Skeletal muscle tissue (tissue), 4 donors: ENCODE data around the gene SLC25A22. TPM values are rescaled to one million over a fixed set of nuclear protein-coding genes. Genes with fewer than 3 reads are reported as not detected.

Experiments used
- H3K27ac ChIP-seq: one replicate; pipeline ENCODE4 v1.7.0; 2013; ENCODE audit warnings: mild to moderate bottlenecking, low read depth, low read length, inconsistent platforms
- H3K27me3 ChIP-seq, 3 donors: one replicate each; pipeline ENCODE4 v1.7.0; 2013; ENCODE audit warnings: low read length in 3 of 3; ENCODE audit not compliant: control insufficient read depth in 3 of 3, insufficient read depth in 3 of 3
- H3K36me3 ChIP-seq, 3 donors: one replicate each; pipeline ENCODE4 v1.7.0; 2013; ENCODE audit warnings: low read length in 3 of 3; ENCODE audit not compliant: control insufficient read depth in 3 of 3, insufficient read depth in 3 of 3
- H3K4me1 ChIP-seq, 3 donors: one replicate each; pipeline ENCODE4 v1.7.0; 2013; ENCODE audit warnings: low read length in 3 of 3, mild to moderate bottlenecking in 3 of 3; ENCODE audit not compliant: control insufficient read depth in 3 of 3, insufficient read depth in 3 of 3
- H3K4me3 ChIP-seq, 3 donors: one replicate each; pipeline ENCODE4 v1.7.0; 2013; ENCODE audit warnings: low read length in 3 of 3
- H3K9ac ChIP-seq, 3 donors: one replicate each; pipeline ENCODE4 v1.7.0; 2013; ENCODE audit warnings: low read length in 3 of 3, mild to moderate bottlenecking in 3 of 3, moderate library complexity in 2 of 3, low read depth in 1 of 3
- H3K9me3 ChIP-seq, 3 donors: one replicate each; pipeline ENCODE4 v1.7.0; 2013; ENCODE audit warnings: low read length in 3 of 3; ENCODE audit not compliant: control insufficient read depth in 3 of 3
- total RNA-seq: library from RNA; depleted of rRNA; stranded (reverse); fragments of >200 nt; gene quantifications from one replicate; pipeline ENCODE4 v1.2.3, GENCODE V29; 2014
- donor health status: Osteomylitis.

SLC25A22 gene
- 2.6 TPM for total RNA-seq

DNA sequence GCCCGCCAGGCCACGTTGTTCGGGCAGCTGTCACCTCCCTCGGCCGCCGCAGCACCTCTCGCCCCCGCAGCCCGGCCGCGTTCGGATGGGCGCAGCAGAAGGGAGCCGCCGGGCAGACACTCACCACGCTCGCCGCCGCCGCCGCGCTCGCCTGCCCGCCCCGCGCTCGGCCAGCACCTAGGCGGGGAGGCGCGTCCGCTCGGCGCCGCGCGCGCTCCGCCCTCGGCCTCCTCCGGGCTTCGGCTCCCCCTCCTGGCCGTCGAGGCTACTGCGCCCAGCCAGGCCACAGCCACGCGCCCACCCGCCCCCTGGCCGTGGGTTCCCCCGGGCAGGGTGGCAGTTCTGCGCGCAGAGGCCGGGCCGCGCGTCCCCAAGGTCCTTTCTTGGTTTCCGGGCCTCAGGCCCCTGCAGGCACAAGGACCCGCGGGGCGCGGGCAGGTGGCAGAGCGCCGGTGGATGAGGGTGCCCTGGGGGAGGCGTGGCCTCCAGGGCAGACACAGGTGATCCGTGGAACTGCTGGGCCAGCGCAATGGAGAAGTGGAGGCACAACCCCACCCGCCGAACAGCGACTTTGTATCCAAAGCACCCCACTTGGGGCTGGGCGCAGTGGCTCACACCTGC lies at the start of gene SLC25A22:
TSS of gene SLC25A22 (minus strand) at position 189 of the 621 bp plus-strand sequence. CDS start 3,275 bp downstream, outside the sequence.
- Histone ChIP-seq H3K4me1 (peaks cover 22 to 48% (median 33%) of the 10 kb centered on the region in 3 donors), H3K27ac (peak within 1 kb of the TSS; percentile 54), H3K9me3 (no peaks in the 10 kb centered on the region), H3K36me3 (peaks cover 9 to 36% (median 17%) of the 10 kb centered on the region in 3 donors), H3K4me3 (peak within 1 kb of the TSS; percentile 52 to 77 (median 59)), H3K9ac (peak within 1 kb of the TSS in 2 of 3 donors; percentile 69), H3K27me3 (peaks cover 3 to 29% (median 19%) of the 10 kb centered on the region in 3 donors)

DNA sequence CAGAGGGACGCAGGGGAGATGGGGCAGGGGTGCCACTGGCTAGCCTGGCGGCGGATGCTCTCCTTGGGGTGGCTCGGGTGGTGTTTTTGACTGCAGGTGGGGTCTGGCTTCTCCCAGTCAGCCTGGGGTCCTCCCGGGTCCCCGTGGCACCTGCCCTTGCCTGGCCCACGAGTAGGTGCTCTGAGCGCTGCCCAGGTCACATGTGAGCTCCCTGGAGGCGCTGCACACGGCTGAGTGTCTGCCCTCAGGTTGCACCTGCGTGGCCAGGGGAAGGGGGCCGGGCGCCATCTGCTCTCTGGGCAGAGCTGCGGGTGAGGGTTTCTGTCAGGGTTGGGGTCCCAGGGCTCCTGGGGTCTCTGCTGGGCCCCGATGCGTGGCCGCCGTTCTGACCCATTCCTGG lies 49.8 kb upstream of the SLC25A22 start:
- Histone ChIP-seq H3K4me3 (no peak overlapping the region), H3K27me3 (peaks cover 6 to 23% (median 12%) of the 10 kb centered on the region in 3 donors), H3K9me3 (no peaks in the 10 kb centered on the region), H3K9ac (peak overlapping the region in 1 of 3 donors; percentile 16), H3K4me1 (peaks cover 28 to 52% (median 38%) of the 10 kb centered on the region in 3 donors), H3K27ac (no peak overlapping the region), H3K36me3 (no peaks in the 10 kb centered on the region)

DNA sequence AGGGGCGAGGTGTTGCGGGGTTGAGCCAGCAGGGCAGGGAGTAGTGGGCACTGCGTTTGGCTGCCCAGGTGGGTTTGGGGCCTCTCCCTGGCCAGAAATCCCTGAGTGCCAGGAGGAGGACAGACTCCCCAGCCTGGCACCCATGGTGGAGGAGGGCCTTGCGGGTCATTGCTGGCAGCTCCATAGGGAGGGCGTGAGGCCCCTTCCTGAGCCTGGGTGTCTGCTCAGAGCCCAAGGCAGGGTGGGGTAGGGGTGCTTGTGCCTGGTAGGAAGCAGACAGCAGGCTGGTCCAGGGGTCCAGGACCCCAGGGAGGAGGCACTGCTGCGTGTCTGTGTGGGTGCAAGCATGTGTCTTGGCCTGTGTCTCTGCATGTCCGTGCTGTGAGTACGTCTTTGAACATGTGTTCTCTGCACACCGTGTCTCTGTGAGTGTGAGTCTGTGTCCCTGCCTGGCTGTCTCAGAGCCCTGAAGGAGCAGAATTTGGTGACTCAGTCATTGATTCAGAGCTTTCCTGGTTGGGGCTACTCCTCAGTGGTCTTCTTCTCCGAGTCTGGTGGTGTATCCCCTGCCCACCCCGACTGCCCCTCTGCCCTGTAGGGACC lies 48.5 kb upstream of the SLC25A22 start:
- Histone ChIP-seq H3K36me3 (no peaks in the 10 kb centered on the region), H3K4me3 (no peak overlapping the region), H3K27ac (no peak overlapping the region), H3K9me3 (no peaks in the 10 kb centered on the region), H3K4me1 (peaks cover 28 to 52% (median 38%) of the 10 kb centered on the region in 3 donors), H3K9ac (peak overlapping the region in 1 of 3 donors; percentile 16), H3K27me3 (peaks cover 6 to 23% (median 12%) of the 10 kb centered on the region in 3 donors)

DNA sequence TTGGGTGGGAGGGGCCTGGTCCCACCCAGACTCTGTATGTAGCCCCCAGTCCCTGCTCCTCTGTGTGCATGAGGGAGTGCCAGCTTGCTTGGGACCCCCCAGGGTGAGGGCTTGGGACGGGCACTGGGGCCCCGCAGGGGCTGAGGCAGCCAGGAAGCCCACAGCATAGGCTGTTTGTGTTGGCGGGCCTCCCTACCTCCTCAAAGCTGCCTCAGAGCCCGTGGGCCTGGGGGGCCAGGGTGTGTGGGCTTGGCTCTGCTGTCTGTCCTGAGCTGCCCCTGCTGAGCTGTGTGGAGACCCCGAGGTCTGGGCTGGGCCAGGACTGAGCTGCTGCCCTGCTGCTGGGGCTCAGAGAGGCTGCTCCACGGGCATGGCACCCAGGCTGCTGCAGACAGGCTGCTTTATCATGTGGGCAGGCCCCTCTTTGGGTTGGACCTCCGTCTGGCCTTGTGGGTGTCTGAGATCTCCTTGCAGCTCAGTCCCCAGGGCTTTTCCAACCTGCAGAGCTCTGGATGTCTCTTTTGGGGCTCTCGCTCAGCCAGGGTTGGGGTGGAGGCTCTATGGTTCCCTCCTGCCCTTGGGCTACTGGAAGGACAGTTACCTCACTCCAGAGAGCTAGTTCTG lies 47.9 kb upstream of the SLC25A22 start:
- H3K36me3 ChIP-seq = peaks cover 0 to 2% (median under 1%) of the 10 kb centered on the region in 3 donors
- peak overlapping the region in 1 of 3 donors; percentile 66 for H3K9ac ChIP-seq
- no peak overlapping the region for H3K4me3 ChIP-seq
- no peaks in the 10 kb centered on the region for H3K9me3 ChIP-seq
- peaks cover 6 to 23% (median 12%) of the 10 kb centered on the region in 3 donors for H3K27me3 ChIP-seq
- peak overlapping the region; percentile 91 for H3K27ac ChIP-seq
- peaks cover 29 to 58% (median 42%) of the 10 kb centered on the region in 3 donors for H3K4me1 ChIP-seq

DNA sequence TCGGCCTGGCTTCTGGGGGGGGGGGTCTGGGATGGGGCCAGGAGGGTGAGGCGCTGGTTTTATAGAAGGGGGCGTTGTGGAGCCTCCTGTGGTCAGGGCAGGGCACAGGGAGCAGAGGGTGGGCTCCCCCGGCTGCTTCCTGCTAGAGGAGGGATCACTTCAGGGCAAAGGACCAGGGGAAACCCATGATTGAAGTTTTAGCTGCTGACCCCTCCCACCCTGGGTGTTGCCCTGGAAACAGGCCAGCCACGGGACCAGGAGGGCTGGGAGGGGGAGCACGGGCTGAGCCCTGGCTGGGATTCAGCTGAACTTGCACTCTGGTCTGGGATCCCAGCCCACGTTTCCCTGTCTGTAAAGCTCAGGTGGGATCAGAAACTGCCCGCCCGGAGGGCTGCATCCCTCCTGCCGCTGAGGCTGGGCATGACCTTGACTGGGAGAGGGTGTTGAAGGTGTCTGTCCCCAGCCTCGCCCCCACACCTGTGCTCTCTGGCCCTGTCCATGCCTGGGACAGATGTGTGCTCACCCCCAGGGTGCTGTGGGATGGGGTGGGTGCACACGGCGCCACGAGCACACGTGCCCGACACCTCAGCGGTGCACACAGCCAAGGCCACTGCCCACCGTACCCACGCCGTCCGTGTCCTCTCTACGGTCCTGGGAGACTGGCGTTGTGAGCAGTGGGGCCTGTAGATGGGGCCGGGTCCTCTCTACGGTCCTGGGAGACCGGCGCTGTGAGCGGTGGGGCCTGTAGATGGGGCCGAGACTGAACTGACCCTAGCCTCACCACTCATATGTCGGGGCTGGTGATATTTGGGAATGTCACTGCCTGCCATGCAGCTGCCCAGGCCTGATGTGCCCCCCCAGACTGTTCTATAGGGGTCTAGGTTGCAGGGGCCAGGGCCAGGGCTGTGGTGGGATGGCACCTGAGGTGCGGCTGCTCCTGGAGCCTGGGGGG lies 46.9 kb upstream of the SLC25A22 start:
- peak overlapping the region; percentile 32 to 60 (median 48) for H3K4me3 ChIP-seq
- peak overlapping the region; percentile 91 for H3K27ac ChIP-seq
- peaks cover 5 to 10% (median 10%) of the 10 kb centered on the region in 3 donors for H3K36me3 ChIP-seq
- no peaks in the 10 kb centered on the region for H3K9me3 ChIP-seq
- H3K9ac ChIP-seq = peak overlapping the region in 1 of 3 donors; percentile 66
- peaks cover 6 to 13% (median 12%) of the 10 kb centered on the region in 3 donors for H3K27me3 ChIP-seq
- peaks cover 35 to 68% (median 51%) of the 10 kb centered on the region in 3 donors for H3K4me1 ChIP-seq

DNA sequence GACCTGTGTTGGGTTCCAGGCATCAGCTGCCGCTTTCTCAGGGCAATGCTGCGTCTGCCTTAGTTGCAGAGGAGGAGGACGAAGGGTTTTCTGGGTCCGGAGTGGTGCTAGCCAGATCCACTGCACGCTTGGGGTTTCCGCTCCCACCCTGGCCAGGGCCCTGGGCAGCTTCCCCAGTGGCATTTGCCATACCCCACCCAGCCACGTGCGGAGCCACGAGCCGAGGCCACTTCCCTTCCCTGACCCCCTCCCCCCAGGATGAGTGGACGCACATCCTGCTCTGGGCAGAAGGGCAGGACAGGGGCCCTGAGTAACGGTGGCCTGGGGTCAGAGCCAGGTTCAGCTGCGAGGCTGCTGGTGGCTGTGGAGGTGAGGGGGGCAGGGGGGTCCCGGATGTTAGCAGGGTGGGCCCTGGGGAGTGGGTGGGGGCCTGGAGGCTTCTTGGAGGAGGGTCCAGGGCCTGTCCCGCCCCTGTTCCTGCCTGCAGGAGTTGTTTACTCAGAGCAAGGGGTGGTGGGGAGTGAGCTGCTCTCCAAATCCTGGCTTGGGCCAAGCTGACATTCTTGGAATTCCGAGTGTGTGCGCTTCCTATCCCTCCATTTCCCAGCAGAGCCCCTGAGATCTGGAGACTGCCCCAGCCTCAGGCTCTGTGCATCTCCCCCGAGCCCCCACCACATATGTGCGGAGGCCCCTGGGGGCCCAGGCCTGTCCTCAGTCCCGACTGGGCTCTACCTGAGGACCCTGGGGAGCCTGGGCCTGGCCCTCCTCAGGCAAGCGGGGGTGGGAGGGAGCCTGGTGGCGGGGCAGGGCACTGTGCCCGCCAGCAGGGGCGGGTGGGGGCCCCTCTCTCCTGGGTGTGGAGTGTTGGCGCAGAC lies 46.0 kb upstream of the SLC25A22 start:
- Histone ChIP-seq H3K4me1 (peaks cover 35 to 72% (median 52%) of the 10 kb centered on the region in 3 donors), H3K27ac (peak overlapping the region; percentile 91), H3K9me3 (no peaks in the 10 kb centered on the region), H3K9ac (peak overlapping the region; percentile 69 to 91 (median 74)), H3K27me3 (peaks cover 6 to 11% (median 9%) of the 10 kb centered on the region in 3 donors), H3K36me3 (peaks cover 14 to 19% (median 18%) of the 10 kb centered on the region in 3 donors), H3K4me3 (peak overlapping the region; percentile 56 to 93 (median 88))

DNA sequence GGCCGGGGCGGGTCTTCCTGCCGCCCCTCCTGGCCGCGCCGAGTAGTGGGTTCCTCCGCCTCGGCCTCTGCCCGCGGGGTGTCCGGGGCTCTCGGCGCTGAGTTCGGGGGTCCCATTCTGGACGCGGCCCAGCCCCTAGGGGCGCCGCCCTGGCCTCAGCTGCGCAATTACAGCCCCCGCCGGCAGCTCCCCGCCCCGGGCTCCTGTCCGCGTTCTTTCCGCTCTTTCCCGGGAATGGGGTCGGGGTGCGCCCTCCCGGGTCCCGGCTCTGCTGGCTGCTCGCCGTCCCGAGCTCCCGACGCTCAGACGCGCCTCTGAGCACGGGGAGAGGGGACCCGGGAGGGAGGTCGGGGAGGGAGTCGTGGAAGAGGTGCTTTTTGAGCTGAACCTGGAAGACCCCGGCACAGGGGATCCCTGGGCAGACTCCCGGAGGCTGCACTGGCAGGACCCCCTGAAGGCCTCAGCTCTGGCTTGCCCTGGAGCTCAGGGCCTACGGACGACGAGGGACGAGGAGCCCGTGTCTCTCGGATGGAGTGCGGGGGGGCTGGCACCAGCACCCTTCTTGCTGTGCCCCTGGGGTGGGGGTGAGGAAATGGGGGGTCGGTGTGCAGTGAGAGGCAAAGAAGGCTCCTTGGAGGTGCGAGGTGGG lies 45.1 kb upstream of the SLC25A22 start:
- peaks cover 31 to 71% (median 51%) of the 10 kb centered on the region in 3 donors for H3K4me1 ChIP-seq
- H3K27ac ChIP-seq = peak overlapping the region; percentile 91
- peaks cover 1 to 3% (median 2%) of the 10 kb centered on the region in 3 donors for H3K27me3 ChIP-seq
- peak overlapping the region; percentile 72 to 93 (median 88) for H3K4me3 ChIP-seq
- H3K9ac ChIP-seq = peak overlapping the region; percentile 69 to 91 (median 74)
- H3K9me3 ChIP-seq = no peaks in the 10 kb centered on the region
- H3K36me3 ChIP-seq = peaks cover 22 to 27% (median 25%) of the 10 kb centered on the region in 3 donors

DNA sequence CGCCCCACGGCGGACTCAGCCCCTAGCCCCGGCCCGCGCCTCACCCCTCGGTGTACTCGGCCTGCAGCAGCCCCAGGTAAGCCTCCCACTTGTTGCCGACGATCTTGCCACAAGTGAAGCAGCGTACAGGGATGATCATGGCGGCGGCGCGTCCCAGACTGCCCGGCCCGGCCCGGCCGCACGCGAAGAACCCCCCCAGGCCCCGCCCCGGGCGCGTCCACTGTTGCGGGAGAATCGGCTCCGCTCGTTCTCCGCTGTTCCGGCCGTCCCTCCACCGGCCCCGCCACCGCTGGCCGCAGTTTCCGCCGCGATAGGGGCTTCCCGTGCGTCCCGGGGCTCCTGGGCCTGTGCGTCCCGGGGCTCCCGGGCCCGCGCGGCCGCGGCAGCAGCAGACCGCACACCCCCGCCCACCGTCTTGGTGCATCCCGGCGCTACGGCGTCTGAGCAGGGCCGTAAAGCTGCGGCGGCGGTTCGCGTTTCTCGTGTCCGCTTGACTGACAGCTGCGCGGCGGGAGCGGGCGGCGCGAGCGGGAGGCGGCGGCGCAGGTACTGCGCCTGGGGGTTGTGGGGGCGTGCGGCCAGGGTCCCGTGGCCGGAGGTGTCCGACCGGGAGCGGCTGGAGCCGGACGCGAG lies 44.4 kb upstream of the SLC25A22 start, which contains the start of the genes POLR2L and TSPAN4:
TSS of gene POLR2L (minus strand) at position 160 of the 633 bp plus-strand sequence. CDS start at position 139, 21 bp downstream.
TSS of gene TSPAN4 (plus strand) at position 483 of the 633 bp plus-strand sequence. CDS start 7,453 bp downstream, outside the sequence.
- Histone ChIP-seq H3K27me3 (no peaks in the 10 kb centered on the region), H3K9me3 (no peaks in the 10 kb centered on the region), H3K9ac (peak within 1 kb of the TSS; percentile 77 to 91 (median 89)), H3K36me3 (peaks cover 28 to 33% (median 32%) of the 10 kb centered on the region in 3 donors), H3K4me1 (peaks cover 27 to 69% (median 50%) of the 10 kb centered on the region in 3 donors), H3K4me3 (peak within 1 kb of the TSS; percentile 87 to 93 (median 88)), H3K27ac (peak within 1 kb of the TSS; percentile 91)
